GM19324 (cell line): ENCODE measurements around the gene CFAP45.
"Not testable (repeated sequence)": the region's sequence is repeated elsewhere in the genome, so short reads cannot be mapped to it uniquely, and the experiment has no call there.

Experiments
- ATAC-seq: cut with Tn5 transposase; IDR thresholded peaks from one replicate; pipeline ENCODE4 v1.9.1; 2021; ENCODE audit warnings: mild to moderate bottlenecking, moderate library complexity; ENCODE audit not compliant: unreplicated experiment, low FRiP score

Gene CFAP45

GRCh38 chr1:159908031-159908940, 8.3 kb upstream of the CFAP45 start:
- no peak for ATAC-seq

- ATAC-seq = no peak
Measured at GRCh38 chr1:159906960-159907359, 7.0 kb upstream of the CFAP45 start.

- ATAC-seq = not testable (repeated sequence)
Measured at GRCh38 chr1:159904036-159904435, 4.1 kb upstream of the CFAP45 start.

GRCh38 chr1:159902541-159902940, 2.6 kb upstream of the CFAP45 start:
- no peak for ATAC-seq

- ATAC-seq = no peak
Measured at GRCh38 chr1:159900755-159901360, 893 bp upstream of the CFAP45 start.

- ATAC-seq = not testable (repeated sequence)
Measured at GRCh38 chr1:159899634-159900033, 331 bp downstream of the CFAP45 start.

GRCh38 chr1:159898527-159898926, 1.4 kb downstream of the CFAP45 start:
- ATAC-seq = no peak

- ATAC-seq = no peak
Measured at GRCh38 chr1:159897962-159898361, 2.0 kb downstream of the CFAP45 start.

- ATAC-seq = no peak
Measured at GRCh38 chr1:159896546-159896930, 3.4 kb downstream of the CFAP45 start.

GRCh38 chr1:159895836-159896545, 4.0 kb downstream of the CFAP45 start:
- ATAC-seq = no peak

GRCh38 chr1:159895286-159895685, 4.7 kb downstream of the CFAP45 start:
- ATAC-seq = no peak

GRCh38 chr1:159892944-159893343, 7.0 kb downstream of the CFAP45 start:
- no peak for ATAC-seq

GRCh38 chr1:159891275-159892157, 8.4 kb downstream of the CFAP45 start:
- peak; percentile 77 for ATAC-seq

GRCh38 chr1:159890390-159890789, 9.6 kb downstream of the CFAP45 start:
- ATAC-seq = no peak

- ATAC-seq = peak; percentile 74
Measured at GRCh38 chr1:159889821-159890252, 10.1 kb downstream of the CFAP45 start.

GRCh38 chr1:159889202-159889601, 10.8 kb downstream of the CFAP45 start:
- no peak for ATAC-seq

GRCh38 chr1:159884296-159884695, 15.7 kb downstream of the CFAP45 start:
- no peak for ATAC-seq

- ATAC-seq = no peak
Measured at GRCh38 chr1:159883134-159883533, 16.8 kb downstream of the CFAP45 start.

- no peak for ATAC-seq
Measured at GRCh38 chr1:159882527-159882862, 17.5 kb downstream of the CFAP45 start.
